Measurements from ENCODE around the gene S1PR4.

Gene S1PR4

DNA sequence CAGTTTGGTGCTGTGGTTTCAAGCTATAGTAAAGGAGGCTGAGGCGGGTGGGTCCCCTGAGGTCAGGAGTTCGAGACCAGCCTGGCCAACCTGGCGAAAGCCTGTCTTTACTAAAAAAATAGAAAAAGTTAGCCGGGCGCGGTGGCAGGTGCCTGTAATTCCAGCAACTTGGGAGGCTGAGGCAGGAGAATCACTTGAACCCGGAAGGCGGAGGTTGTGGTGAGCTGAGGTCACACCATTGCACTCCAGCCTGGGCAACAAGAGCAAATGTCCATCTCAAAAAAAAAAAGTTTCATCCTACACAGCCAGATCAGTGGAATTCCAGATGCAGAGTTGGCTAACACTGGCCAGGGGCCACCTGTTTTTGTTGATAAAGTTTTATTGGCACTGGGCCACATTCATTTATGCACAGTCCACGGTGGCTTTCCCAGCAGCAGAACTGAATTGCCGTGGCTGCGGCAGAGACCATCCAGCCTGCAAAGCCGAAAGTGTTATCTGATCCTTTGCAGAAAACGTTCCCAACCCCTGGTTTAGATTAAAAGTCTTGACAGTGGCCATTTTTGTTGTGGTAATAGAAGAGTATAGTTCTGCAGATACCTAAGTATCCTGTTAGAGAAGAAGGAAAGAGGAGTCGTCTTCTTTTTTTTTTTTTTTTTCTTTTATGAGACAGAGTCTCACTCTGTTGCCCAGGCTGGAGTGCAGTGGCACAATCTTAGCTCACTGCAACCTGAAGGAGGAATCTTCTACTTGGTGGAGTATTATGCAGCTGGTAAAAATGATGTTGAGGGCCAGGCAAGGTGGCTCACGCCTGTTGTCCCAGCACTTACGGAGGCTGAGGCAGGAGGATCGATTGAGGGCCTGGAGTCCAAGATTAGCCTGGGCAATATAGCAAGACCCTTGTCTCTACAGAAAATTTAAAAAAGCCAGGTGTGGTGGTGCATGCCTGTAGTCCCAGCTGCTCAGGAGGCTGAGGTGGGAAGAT is 15.8 kb downstream of the S1PR4 start:
- Histone ChIP-seq H3K79me2 (peaks cover 12% of the 10 kb centered on the region), H3K9me3 (ENCODE audit: control insufficient read depth, low read length) (no peaks in the 10 kb centered on the region), H3K4me1 (no peaks in the 10 kb centered on the region), H3K9ac (no peak overlapping the region), H2AFZ (no peak overlapping the region), H3K4me2 (ENCODE audit: low read length) (no peak overlapping the region), H3K27me3 (ENCODE audit: control insufficient read depth, insufficient read depth, low read length) (no peaks in the 10 kb centered on the region), H3K4me3 (ENCODE audit: low read depth, low read length) (no peak overlapping the region), H3K27ac (no peak overlapping the region), H3K36me3 (ENCODE audit: control insufficient read depth, insufficient read depth, low read length) (no peaks in the 10 kb centered on the region)
- TF ChIP-seq, protein P1, sequence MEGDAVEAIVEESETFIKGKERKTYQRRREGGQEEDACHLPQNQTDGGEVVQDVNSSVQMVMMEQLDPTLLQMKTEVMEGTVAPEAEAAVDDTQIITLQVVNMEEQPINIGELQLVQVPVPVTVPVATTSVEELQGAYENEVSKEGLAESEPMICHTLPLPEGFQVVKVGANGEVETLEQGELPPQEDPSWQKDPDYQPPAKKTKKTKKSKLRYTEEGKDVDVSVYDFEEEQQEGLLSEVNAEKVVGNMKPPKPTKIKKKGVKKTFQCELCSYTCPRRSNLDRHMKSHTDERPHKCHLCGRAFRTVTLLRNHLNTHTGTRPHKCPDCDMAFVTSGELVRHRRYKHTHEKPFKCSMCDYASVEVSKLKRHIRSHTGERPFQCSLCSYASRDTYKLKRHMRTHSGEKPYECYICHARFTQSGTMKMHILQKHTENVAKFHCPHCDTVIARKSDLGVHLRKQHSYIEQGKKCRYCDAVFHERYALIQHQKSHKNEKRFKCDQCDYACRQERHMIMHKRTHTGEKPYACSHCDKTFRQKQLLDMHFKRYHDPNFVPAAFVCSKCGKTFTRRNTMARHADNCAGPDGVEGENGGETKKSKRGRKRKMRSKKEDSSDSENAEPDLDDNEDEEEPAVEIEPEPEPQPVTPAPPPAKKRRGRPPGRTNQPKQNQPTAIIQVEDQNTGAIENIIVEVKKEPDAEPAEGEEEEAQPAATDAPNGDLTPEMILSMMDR (IDR thresholded peaks at IDR 0.05): no peak

DNA sequence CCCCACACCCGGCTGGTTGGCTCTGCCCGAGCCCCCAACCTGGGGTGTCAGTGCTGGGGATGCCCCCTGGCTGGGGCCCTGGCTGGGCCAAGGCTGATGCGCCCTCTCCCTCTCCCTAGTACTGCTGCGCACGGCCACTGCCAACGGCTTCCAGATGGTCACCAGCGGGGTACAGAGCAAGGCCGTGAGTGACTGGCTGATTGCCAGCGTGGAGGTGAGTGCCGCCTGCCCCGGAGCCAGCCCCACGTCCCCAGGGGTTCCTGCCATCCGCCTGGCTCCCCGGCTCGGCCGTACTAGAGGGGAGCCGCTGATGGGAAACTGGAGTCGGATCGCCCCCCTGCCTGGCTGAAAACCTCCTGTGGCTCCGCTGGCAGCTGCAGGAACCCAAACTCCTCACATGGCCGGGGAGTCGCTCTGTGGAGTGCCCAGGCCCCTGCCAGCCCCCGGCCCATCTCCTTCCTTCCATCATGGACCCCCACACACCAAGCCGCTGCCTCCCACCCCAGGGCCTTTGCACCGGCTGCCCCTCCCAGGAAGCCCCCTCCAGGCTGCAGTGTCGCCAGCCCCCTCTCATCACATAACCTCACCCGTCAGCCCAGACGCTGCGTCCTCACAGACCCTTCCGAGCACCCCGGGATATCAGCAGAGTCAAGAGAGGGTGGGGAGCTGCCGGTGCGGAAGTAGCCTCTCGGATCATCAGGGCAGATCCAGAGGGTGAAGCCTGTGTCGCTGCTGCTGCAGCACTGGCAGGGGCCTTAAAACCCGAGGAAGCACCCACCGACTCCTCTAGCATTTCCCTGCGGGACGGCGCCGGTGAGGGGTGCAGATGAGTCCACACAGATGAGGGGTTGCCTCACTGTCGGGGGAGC is 17.7 kb downstream of the S1PR4 start:
- Histone ChIP-seq H3K9me3 (ENCODE audit: control insufficient read depth, low read length) (no peaks in the 10 kb centered on the region), H3K79me2 (peaks cover 3% of the 10 kb centered on the region), H3K4me1 (no peaks in the 10 kb centered on the region), H3K27me3 (ENCODE audit: control insufficient read depth, insufficient read depth, low read length) (no peaks in the 10 kb centered on the region), H2AFZ (no peak overlapping the region), H3K36me3 (ENCODE audit: control insufficient read depth, insufficient read depth, low read length) (no peaks in the 10 kb centered on the region), H3K4me2 (ENCODE audit: low read length) (no peak overlapping the region), H3K9ac (no peak overlapping the region), H3K27ac (no peak overlapping the region), H3K4me3 (ENCODE audit: low read depth, low read length) (no peak overlapping the region)
- TF ChIP-seq, protein P1 (IDR thresholded peaks at IDR 0.05): no peak

DNA sequence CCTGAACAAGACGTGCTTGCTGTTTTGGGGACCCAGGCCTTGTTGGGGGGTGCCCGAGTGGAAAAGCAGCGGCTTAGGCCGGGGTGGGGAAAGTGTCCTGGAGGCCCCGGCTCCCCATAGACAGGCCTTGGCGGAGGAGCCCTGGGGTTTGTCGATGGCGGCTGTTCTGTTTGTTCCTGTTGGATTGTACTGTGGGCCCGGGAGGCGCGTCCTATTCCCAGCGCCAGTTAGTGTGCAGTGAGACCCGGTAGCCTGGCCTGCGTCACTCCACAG is 18.3 kb downstream of the S1PR4 start:
- Histone ChIP-seq H3K4me2 (ENCODE audit: low read length) (no peak overlapping the region), H3K4me1 (no peaks in the 10 kb centered on the region), H3K27ac (no peak overlapping the region), H3K79me2 (no peaks in the 10 kb centered on the region), H3K36me3 (ENCODE audit: control insufficient read depth, insufficient read depth, low read length) (no peaks in the 10 kb centered on the region), H3K9me3 (ENCODE audit: control insufficient read depth, low read length) (no peaks in the 10 kb centered on the region), H3K4me3 (ENCODE audit: low read depth, low read length) (no peak overlapping the region), H3K27me3 (ENCODE audit: control insufficient read depth, insufficient read depth, low read length) (no peaks in the 10 kb centered on the region), H3K9ac (no peak overlapping the region), H2AFZ (no peak overlapping the region)
- TF ChIP-seq, protein P1 (IDR thresholded peaks at IDR 0.05): no peak

DNA sequence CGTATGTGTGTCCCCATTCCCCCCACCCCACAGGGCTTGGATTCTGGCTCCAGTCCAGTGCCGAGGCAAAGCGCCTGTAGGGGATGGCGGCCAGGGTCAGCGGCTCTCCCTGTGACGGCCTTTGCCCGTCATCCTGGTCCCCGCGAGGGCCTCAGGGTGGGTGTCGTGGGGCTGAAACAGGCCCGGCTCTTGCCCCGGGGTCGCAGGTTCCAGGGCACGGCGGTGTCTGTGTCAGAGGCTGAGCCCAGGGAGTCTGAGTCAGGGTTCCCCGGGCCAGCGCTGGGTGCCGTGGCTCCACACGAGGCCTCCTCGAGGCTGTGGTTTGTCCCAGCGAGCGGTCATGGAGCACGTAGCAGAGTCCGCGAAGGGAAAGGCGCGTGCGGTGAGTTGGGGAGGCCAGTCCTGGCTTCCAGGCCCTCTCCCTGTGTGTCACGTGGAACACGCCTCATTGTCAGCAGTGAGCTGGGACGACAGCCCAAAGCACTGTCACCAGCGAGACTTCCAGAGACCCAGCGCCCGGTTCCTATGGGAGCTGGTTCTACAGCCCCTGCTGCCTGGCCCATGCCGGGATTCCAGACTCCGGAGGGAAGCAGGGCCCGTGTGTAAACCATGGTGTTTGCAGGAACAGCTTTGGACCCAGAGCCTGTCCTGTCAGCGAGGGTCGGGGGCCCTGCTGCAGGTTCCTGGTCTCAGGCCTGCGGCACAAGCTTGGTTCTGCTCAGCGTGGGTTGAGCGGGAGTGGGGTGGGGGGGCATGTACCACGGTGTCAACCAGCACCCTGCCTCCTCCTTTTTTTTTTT is 20.5 kb downstream of the S1PR4 start:
- no peak overlapping the region for H2AFZ ChIP-seq
- H3K27me3 ChIP-seq (ENCODE audit: control insufficient read depth, insufficient read depth, low read length): no peaks in the 10 kb centered on the region
- H3K27ac ChIP-seq: no peak overlapping the region
- H3K9me3 ChIP-seq (ENCODE audit: control insufficient read depth, low read length): no peaks in the 10 kb centered on the region
- TF ChIP-seq, protein P1 (IDR thresholded peaks at IDR 0.05): no peak
- H3K4me1 ChIP-seq: no peaks in the 10 kb centered on the region
- no peaks in the 10 kb centered on the region for H3K36me3 ChIP-seq (ENCODE audit: control insufficient read depth, insufficient read depth, low read length)
- H3K9ac ChIP-seq: no peak overlapping the region
- H3K4me3 ChIP-seq (ENCODE audit: low read depth, low read length): no peak overlapping the region
- no peaks in the 10 kb centered on the region for H3K79me2 ChIP-seq
- no peak overlapping the region for H3K4me2 ChIP-seq (ENCODE audit: low read length)

Measured in parathyroid adenoma (tissue), 2 donors.